Activated naive CD4-positive, alpha-beta T cell treated with anti-CD3 and anti-CD28 coated beads for 36 hours (primary cell): Measurements from ENCODE around the gene P2RX1. TPM values are rescaled to one million over a fixed set of nuclear protein-coding genes. Genes with fewer than 3 reads are reported as not detected.

Experiments used
- CTCF ChIA-PET: fragments of 350-600 bp; sonication (Branson Sonifier 250); formaldehyde crosslinking; loops from one replicate; lab custom pipeline; 2021; ENCODE audit warnings: antibody characterized with exemption; lab: Charles Lee
- DNase-seq: peaks from one replicate; pipeline ENCODE4 v3.0.0-alpha.2; 2020
- H3K27ac Mint-ChIP-seq: one replicate; pipeline ENCODE4 v1.8.0; 2021; ENCODE audit warnings: mild to moderate bottlenecking, mixed read lengths
- H3K27me3 Mint-ChIP-seq: one replicate; pipeline ENCODE4 v1.8.0; 2021; ENCODE audit warnings: low read depth, mixed read lengths
- H3K36me3 Mint-ChIP-seq: one replicate; pipeline ENCODE4 v1.8.0; 2021; ENCODE audit warnings: low read depth, mixed read lengths
- H3K4me1 Mint-ChIP-seq: one replicate; pipeline ENCODE4 v1.8.0; 2021; ENCODE audit warnings: low read depth, mixed read lengths
- H3K4me3 Mint-ChIP-seq: one replicate; pipeline ENCODE4 v1.8.0; 2021; ENCODE audit warnings: mild to moderate bottlenecking, moderate library complexity, mixed read lengths
- H3K9me3 Mint-ChIP-seq: one replicate; pipeline ENCODE4 v1.8.0; 2021; ENCODE audit warnings: mixed read lengths
- intact Hi-C: fragments of 100-400 bp; cut with micrococcal nuclease; formaldehyde crosslinking; loops from one replicate; pipeline ENCODE4 v1.15.1; 2023
- total RNA-seq, 2 experiments: library from RNA; stranded (reverse); gene quantifications; one replicate each; pipeline ENCODE4 v1.2.3, GENCODE V29; 2021

The P2RX1 gene
- total RNA-seq, 2 experiments from 2014 or later, result 0.10 to 0.17 TPM

DNA sequence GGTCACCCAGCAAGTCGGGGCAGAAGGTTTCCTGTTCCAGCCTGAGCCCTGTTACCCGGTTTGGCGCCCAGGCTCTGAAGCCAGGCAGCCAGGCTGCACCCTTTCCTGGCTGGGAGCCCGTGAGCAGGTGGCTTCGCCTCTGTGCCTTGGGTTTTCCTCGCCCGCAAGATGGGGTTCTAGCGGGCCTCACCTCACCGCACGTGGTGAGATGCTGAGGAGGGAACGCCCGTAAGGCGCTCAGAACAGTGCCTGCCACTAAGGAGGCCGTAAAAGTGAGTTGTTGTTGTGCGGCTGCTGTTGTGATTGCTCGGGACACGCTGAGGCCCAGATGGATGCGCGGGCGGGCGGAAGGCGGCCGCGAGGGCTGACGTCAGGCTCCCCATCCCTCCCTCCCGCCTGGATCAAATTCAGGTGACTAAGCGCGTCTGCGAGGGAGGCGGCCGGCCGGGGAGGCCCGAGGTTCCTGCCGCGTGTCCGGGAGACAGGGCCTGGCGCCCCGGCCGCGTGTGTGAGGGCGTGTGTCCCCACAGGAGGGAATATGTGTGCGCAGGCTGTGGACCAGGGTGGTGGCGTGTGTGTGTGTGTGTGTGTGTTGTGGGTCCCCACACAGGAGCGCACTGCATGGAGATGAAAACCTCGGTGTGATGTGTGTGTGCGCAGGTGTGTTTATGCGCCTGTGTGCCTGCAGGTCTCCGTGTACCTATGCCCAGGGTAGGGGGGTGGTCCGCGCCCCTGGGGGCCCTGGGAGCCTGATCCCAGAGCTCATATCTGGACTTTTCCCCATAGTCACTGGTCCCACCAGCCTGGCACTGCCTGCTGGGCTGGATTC is 27.7 kb downstream of the P2RX1 start:
- H3K36me3 Mint-ChIP-seq, result no peaks in the 10 kb centered on the region
- intact Hi-C loops, result no loop called here
- H3K9me3 Mint-ChIP-seq, result no peaks in the 10 kb centered on the region
- no peak overlapping the region for H3K27ac Mint-ChIP-seq
- DNase-seq, result no peak
- H3K4me1 Mint-ChIP-seq, result peaks cover 46% of the 10 kb centered on the region
- no peak overlapping the region for H3K4me3 Mint-ChIP-seq
- H3K27me3 Mint-ChIP-seq, result no peaks in the 10 kb centered on the region
- CTCF ChIA-PET, result interaction anchor here (1.2 kb wide), 1 partner anchor 22 kb away, joined by 3 read pairs; no protein-coding TSS in a partner anchor

DNA sequence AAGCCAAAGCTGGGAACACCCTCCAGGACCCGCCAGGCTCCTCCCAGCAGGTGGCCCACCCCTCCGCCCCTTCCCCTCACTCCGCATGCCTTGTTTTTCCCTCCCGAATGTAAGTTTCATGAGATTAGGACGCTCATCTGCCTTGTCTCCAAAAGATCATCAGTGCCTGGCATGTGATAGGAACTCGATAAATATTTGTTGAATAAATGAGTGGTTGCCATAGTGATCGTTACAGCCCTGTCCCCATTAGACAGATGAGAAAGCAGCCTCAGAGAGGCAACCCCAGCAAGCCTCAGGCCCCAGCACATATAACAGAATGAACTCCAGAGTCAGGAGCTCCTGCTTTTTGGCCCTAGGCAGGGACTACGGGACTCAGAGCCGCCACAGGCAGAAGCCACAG is 28.5 kb downstream of the P2RX1 start:
- Mint-ChIP-seq H3K4me1 (peaks cover 43% of the 10 kb centered on the region), H3K4me3 (no peak overlapping the region)

DNA sequence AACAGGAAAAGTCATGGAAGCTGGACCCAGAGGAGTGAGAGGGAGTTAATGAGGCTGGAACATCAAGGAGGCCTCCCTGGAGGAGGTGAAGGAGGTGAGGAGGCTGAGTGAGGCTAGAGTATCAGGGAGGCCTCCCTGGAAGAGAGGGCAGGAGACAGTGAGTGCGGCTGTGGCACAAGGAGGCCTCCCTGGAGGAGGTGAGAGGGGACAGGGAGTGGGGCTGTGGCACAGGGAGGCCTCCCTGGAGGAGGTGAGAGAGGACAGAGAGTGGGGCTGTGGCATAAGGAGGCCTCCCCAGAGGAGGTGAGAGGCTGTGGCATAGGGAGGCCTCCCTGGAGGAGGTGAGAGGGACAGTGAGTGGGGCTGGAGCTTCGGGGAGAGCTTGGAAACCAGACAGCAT is 28.9 kb downstream of the P2RX1 start:
- intact Hi-C loops, result no loop called here
- CTCF ChIA-PET, result interaction anchor here (1.2 kb wide), 1 partner anchor 60 kb away, joined by 3 read pairs; no protein-coding TSS in a partner anchor

More for the DNA sequence above, 28.5 kb downstream of the P2RX1 start:
- DNase-seq, result no peak
- Mint-ChIP-seq H3K27ac (no peak overlapping the region), H3K36me3 (no peaks in the 10 kb centered on the region), H3K27me3 (no peaks in the 10 kb centered on the region), H3K9me3 (no peaks in the 10 kb centered on the region)
- CTCF ChIA-PET, result interaction anchor here (1.2 kb wide), 2 partner anchors 23 to 60 kb away, joined by 3 read pairs; no protein-coding TSS in a partner anchor
- intact Hi-C loops, result no loop called here

DNA sequence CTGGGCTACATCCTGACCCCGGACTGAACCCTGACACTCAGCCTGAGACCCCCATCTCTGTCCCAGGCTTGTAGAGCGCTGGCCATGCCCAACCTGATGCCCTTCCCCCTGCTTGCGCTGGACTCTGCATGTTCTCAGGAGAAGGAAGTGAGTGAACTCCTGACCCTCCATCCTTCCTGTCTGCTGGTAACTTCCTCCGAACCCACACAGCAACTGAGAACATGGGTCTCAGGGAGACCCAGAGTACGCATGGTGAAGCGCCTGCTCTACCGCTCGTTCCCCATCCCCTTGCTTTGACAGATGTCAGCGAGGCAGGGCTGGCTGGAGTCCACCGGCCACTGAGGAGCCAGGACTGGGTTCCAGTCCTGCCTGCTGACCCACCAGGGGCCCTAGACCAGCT is 29.5 kb downstream of the P2RX1 start:
- DNase-seq, result peak; percentile 17
- intact Hi-C loops, result no loop called here
- no peak overlapping the region for H3K4me3 Mint-ChIP-seq
- no peaks in the 10 kb centered on the region for H3K27me3 Mint-ChIP-seq
- CTCF ChIA-PET, result interaction anchor here (1.2 kb wide), 1 partner anchor 59 kb away, joined by 3 read pairs; no protein-coding TSS in a partner anchor
- no peaks in the 10 kb centered on the region for H3K36me3 Mint-ChIP-seq
- peak overlapping the region; percentile 32 for H3K27ac Mint-ChIP-seq
- H3K4me1 Mint-ChIP-seq, result peaks cover 39% of the 10 kb centered on the region
- H3K9me3 Mint-ChIP-seq, result no peaks in the 10 kb centered on the region

More for the DNA sequence above, 28.9 kb downstream of the P2RX1 start:
- peaks cover 43% of the 10 kb centered on the region for H3K4me1 Mint-ChIP-seq
- no peaks in the 10 kb centered on the region for H3K36me3 Mint-ChIP-seq
- DNase-seq, result no peak
- H3K9me3 Mint-ChIP-seq, result no peaks in the 10 kb centered on the region
- H3K4me3 Mint-ChIP-seq, result no peak overlapping the region
- H3K27ac Mint-ChIP-seq, result peak overlapping the region; percentile 32
- no peaks in the 10 kb centered on the region for H3K27me3 Mint-ChIP-seq

DNA sequence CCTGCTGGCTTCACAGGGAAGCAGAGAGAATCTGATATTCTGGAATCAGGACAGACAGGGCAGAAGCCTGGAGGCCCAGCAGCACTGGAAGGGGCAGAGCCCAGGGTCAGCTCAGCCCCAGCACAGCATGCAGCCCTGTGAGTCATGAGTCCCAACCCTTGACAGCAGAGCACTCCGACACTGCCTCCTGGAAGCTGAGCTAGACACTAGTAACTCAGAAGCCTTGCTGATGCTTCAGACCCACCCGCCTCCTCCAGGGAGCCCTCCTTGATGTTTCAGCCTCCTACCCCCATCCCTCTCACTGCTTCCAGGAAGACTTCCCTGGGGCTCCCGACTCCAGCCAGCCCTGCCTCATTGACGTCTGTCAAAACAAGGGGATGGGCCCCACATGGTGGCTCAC is 30.3 kb downstream of the P2RX1 start:
- Mint-ChIP-seq H3K4me3 (no peak overlapping the region), H3K4me1 (peaks cover 31% of the 10 kb centered on the region), H3K36me3 (no peaks in the 10 kb centered on the region), H3K9me3 (no peaks in the 10 kb centered on the region), H3K27ac (no peak overlapping the region), H3K27me3 (no peaks in the 10 kb centered on the region)
- DNase-seq, result no peak
- CTCF ChIA-PET, result interaction anchor here (1.0 kb wide), 1 partner anchor 25 kb away, joined by 3 read pairs; no protein-coding TSS in a partner anchor
- intact Hi-C loops, result no loop called here

DNA sequence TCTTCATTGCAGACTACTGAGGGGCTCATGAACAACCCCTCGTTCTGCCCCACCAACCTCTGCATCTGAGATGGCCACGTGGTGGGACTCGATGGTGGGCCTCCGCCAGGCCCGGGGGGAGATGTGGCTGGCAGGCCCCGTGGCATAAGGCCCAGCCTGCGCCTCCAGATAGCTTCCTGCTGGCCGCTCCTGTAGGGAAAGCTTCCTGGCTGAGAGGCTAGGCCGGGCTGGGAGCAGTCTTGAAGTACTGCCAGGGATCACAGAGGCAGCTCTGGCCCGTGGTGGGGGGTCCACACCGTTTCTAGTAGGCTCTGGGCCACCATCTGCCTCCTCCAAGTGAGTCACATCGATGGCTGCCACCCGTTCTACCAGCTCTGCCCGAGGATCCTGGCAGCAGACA is 31.0 kb downstream of the P2RX1 start:
- CTCF ChIA-PET, result interaction anchor here (0.6 to 1.6 kb wide), 4 partner anchors 21 to 147 kb away, joined by 3 to 5 read pairs (median 3); partner anchors contain the start of gene NCBP3
- intact Hi-C loops, result no loop called here
- Mint-ChIP-seq H3K4me3 (no peak overlapping the region), H3K36me3 (no peaks in the 10 kb centered on the region), H3K4me1 (peaks cover 27% of the 10 kb centered on the region), H3K27me3 (no peaks in the 10 kb centered on the region), H3K9me3 (no peaks in the 10 kb centered on the region), H3K27ac (no peak overlapping the region)
- DNase-seq, result no peak

DNA sequence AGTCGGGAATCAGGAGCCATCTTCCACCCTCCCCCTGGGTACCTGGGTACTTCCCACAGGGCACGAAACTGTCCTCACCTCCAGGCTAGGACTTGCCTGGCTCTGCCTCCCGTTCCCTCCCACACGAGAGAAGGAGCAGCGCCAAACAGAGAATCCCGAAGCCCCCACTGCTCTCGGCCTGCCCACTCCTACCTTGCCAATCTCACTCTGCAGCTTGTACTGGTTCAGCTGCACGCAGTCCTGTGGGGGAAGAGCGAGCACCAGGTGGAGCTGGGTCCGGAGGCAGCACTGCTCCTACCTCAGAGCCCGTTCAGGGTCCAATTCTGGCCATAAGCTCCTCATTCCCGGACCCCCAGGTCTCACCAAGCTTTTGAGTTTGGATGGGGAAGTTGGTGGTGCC is 32.1 kb downstream of the P2RX1 start:
- CTCF ChIA-PET, result interaction anchor here (0.8 to 1.6 kb wide), 3 partner anchors 20 to 146 kb away, joined by 3 to 5 read pairs (median 3); no protein-coding TSS in a partner anchor
- no peak for DNase-seq
- intact Hi-C loops, result no loop called here
- Mint-ChIP-seq H3K27ac (no peak overlapping the region), H3K4me1 (peaks cover 24% of the 10 kb centered on the region), H3K9me3 (no peaks in the 10 kb centered on the region), H3K27me3 (no peaks in the 10 kb centered on the region), H3K36me3 (peaks cover under 1% of the 10 kb centered on the region), H3K4me3 (no peak overlapping the region)

DNA sequence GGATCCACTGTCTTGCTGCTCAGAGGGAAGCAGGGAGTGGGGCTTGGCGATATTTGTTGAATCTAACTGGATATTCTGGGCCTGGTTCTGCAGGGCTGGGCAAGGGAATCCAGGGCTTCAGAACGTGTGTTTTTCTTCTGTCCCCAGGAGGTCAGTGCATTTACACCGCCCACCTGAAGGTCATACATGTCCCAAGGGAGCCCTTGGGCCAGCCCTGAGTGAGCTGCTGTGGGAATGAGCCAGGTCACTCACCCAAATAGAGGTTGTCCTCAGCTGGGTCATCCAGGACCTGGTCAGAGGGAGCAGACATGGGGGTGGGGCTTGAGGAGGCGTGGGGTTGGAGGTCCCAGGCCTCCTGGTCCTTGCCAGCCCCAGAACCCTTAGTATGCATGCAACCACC is 34.0 kb downstream of the P2RX1 start:
- Mint-ChIP-seq H3K4me3 (no peak overlapping the region), H3K9me3 (no peaks in the 10 kb centered on the region), H3K27ac (no peak overlapping the region), H3K4me1 (peaks cover 13% of the 10 kb centered on the region), H3K27me3 (no peaks in the 10 kb centered on the region), H3K36me3 (peaks cover 1% of the 10 kb centered on the region)
- DNase-seq, result no peak
- CTCF ChIA-PET, result no interaction called here
- intact Hi-C loops, result no loop called here

DNA sequence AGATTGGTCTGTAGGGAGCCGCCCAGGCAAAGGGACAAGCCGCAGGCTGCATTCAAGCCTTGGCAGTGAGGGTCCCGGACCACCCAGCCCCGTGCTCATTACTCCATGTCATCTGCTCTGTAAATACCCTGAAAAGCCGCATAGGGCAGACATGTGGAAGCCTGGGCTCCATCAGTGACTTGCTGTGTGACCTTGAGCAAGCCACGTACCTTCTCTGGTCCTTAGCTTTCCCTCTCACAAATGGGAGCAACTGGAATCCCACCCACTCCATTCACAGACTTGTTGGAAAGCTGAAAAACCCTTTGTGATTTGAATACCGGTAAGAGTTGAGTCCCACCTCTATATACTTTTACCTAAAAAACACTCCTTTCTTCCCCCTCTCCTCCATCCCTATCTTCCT is 35.3 kb downstream of the P2RX1 start:
- CTCF ChIA-PET, result interaction anchor here (0.5 kb wide), 1 partner anchor 26 kb away, joined by 3 read pairs; no protein-coding TSS in a partner anchor
- no peaks in the 10 kb centered on the region for H3K9me3 Mint-ChIP-seq
- H3K36me3 Mint-ChIP-seq, result peaks cover 5% of the 10 kb centered on the region
- H3K4me1 Mint-ChIP-seq, result peaks cover under 1% of the 10 kb centered on the region
- H3K27me3 Mint-ChIP-seq, result no peaks in the 10 kb centered on the region
- H3K4me3 Mint-ChIP-seq, result no peak overlapping the region
- intact Hi-C loops, result no loop called here
- H3K27ac Mint-ChIP-seq, result no peak overlapping the region
- DNase-seq, result no peak

DNA sequence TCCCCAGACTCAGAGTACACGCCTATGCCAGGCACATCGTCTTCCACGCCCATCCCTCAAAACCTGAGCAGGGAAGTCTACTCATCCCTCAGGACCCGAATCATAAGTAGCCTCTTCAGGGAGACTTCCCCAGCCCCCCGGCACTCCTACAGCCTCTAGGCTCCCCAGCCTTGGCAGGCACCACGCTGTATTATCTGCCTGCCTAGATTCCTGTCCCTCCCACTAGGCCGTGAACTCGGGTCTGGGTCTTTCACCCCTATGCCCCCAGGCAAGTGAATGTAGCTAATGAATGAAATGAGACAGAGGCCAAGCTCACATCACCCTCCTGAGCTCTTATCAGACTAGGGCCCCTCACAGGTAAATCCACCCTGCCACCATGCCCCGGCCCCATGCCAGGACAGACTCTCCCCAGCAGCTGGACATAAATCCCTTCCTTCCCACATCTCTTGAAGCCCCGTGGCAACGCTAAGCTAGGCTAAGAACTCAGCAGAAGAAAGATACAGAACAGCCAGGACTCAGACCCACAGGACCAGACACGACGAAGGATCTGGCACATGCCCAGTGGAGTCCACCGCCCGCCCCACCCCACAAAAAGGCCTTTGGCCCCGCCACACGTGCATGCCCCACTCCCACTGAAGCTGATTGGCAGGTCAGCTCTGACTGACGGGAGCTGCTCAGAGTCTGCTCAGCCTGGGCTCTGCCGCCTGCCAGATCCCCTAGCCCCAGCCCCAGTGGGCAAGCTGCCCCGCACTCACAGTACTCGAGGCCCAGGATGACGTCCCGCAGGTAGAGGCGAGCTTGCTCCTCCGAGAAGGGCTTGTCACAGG is 36.5 kb downstream of the P2RX1 start:
- peaks cover 8% of the 10 kb centered on the region for H3K36me3 Mint-ChIP-seq
- no peak for DNase-seq
- H3K9me3 Mint-ChIP-seq, result no peaks in the 10 kb centered on the region
- no peak overlapping the region for H3K27ac Mint-ChIP-seq
- no peaks in the 10 kb centered on the region for H3K27me3 Mint-ChIP-seq
- intact Hi-C loops, result no loop called here
- no peak overlapping the region for H3K4me3 Mint-ChIP-seq
- no peaks in the 10 kb centered on the region for H3K4me1 Mint-ChIP-seq
- CTCF ChIA-PET, result interaction anchor here (0.6 to 0.9 kb wide), 3 partner anchors 16 to 33 kb away, joined by 3 to 4 read pairs (median 3); partner anchors contain the start of gene NCBP3

DNA sequence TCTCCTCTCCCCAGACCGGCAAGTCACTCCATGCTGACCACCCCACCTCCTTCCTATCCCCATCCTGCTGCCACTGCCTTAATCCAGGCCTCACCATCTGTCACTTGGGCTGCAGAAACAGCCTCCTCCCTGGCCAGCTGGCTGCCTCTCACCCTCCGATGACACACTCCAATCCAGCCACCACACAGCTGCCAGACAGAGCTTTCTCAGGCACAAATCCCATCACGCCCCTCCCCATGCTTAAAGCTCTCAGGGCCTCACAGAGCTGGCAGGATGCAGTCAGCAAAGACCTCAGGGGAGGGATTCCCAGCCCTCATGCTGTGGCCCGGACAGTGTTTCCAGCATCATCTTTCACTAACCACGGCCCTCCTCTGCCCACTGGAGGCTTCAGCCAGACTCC is 37.1 kb downstream of the P2RX1 start:
- no peaks in the 10 kb centered on the region for H3K9me3 Mint-ChIP-seq
- no peak overlapping the region for H3K27ac Mint-ChIP-seq
- intact Hi-C loops, result no loop called here
- H3K4me3 Mint-ChIP-seq, result no peak overlapping the region
- H3K27me3 Mint-ChIP-seq, result no peaks in the 10 kb centered on the region
- CTCF ChIA-PET, result interaction anchor here (0.9 kb wide), 1 partner anchor 16 kb away, joined by 3 read pairs; no protein-coding TSS in a partner anchor
- H3K4me1 Mint-ChIP-seq, result no peaks in the 10 kb centered on the region
- no peak for DNase-seq
- peaks cover 8% of the 10 kb centered on the region for H3K36me3 Mint-ChIP-seq

DNA sequence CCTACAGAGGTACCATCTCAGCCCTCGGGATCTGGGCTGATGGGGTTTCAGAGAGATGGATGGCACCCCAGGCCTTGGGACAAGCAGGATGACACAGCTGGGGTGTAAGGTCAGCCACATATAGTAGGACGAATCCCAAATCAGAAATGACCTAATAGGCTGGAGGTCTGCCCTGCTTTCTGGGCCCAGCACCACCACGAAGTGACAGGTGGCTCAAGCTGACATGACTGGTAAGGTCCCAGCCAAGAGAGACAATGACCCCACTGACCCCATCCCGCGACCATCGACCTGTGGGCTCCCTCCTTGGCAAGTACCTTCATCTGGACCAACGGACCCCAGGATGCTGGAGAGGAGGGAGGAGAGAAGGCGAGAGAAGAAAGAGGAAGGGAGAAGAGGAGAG is 39.0 kb downstream of the P2RX1 start:
- H3K27me3 Mint-ChIP-seq, result no peaks in the 10 kb centered on the region
- H3K4me1 Mint-ChIP-seq, result no peaks in the 10 kb centered on the region
- peaks cover 11% of the 10 kb centered on the region for H3K36me3 Mint-ChIP-seq
- H3K4me3 Mint-ChIP-seq, result no peak overlapping the region
- intact Hi-C loops, result no loop called here
- H3K9me3 Mint-ChIP-seq, result no peaks in the 10 kb centered on the region
- no peak for DNase-seq
- CTCF ChIA-PET, result interaction anchor here (1.6 kb wide), 1 partner anchor 13 kb away, joined by 8 read pairs; no protein-coding TSS in a partner anchor
- H3K27ac Mint-ChIP-seq, result no peak overlapping the region
